Activated T-cell treated with anti-CD3 and anti-CD28 coated beads for 48 hours (primary cell): Measurements from ENCODE around the gene OR6S1.
"Not testable (repeated sequence)": the region's sequence is repeated elsewhere in the genome, so short reads cannot be mapped to it uniquely, and the experiment has no call there.

ENCODE experiments used
- DNase-seq: peaks from one replicate; pipeline ENCODE4 v3.0.0-alpha.2; 2020; ENCODE audit warnings: low read depth

OR6S1 gene

DNA sequence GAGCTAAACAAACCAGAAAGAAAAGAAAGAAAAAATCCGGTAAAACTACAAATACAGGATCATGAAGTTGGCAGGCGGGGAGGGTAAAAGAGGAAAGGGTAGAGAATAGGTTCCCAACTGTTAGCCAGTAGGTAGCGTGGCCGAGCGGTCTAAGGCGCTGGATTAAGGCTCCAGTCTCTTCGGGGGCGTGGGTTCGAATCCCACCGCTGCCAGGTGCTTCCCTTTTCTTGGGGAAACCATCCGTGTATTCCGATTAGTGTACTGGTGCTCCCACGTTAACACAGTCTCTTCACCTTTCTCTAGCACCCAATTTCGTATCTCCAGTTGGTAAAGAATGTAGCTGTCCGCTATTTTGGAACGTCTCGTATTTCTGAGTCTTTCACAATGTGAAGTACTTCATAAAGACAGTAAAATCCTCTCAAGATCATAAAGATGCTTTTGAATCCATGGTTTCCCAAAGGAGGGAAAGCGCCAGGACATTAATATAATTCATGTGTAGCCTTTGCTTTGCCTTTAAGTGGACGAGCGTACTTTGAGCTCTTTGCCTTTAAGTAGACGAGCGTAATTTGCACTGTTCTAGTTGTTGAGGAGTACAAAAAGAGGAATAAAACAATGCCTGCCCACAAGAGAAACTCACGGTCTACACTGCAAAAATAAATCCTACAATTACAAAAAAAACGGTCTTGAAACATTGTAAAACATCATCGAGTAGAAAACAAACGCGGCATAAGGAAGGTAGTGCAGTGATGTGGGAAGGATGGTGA lies 31.3 kb downstream of the OR6S1 start:
- peak; percentile 77 for DNase-seq

DNA sequence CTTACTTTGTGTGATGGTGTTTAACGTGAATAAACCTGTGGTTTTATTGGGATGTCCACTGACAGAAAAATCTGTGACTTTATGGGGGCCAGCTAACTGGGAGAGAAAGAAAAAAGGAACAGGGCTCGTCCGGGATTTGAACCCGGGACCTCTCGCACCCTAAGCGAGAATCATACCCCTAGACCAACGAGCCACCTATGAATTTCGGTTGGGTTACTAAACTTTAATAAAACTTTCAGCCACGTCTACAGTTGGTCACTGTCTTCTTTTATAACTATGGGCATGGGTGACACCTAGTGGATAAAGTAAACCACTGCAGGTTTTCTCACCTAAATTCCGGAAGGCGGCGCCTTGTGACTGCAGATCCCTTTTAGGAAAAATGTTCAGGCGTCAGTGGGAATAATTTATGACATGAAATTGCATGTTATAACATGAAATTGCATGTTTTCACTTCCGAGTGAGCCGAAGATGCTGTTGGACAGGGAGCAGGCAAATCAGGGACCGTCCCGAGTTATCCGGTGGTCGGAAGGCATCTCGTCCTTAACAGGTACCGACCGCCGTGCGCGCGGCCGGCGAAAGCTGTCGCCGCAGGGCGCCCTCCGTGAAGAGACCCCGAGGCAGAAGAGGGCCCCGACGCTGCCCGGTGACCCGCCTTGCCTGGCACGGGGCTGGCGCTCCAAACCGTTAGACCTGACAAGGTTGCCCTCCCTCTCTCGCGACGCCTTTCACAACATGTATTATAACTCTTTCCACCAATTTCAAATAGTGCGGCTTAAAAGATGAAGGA lies 32.1 kb downstream of the OR6S1 start:
- no peak for DNase-seq

- DNase-seq: no peak
Measured at GRCh38 chr14:20608383-20609110, 32.9 kb downstream of the OR6S1 start.

GRCh38 chr14:20607617-20608016 lies 33.9 kb downstream of the OR6S1 start:
- DNase-seq: no peak

DNA sequence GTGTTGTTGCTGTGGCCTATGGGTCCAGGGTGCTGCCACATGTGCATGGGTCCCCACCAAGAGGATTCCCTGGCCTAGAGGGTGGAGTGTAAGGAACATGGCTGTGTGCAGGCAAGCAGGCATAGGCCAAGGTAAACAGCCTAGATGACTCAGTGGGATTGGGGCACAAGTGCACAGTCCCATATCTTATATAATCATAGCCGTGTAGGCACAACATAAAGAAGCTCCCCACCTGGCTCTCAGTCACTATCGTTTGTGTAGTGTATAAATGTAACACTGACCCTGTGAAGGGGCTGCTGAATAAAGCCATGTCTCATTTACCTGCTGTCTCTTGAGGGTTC lies 34.6 kb downstream of the OR6S1 start:
- DNase-seq: no peak

- no peak for DNase-seq
Measured at GRCh38 chr14:20606190-20606901, 35.1 kb downstream of the OR6S1 start.

- no peak for DNase-seq
Measured at GRCh38 chr14:20603813-20604690, 37.4 kb downstream of the OR6S1 start.

DNA sequence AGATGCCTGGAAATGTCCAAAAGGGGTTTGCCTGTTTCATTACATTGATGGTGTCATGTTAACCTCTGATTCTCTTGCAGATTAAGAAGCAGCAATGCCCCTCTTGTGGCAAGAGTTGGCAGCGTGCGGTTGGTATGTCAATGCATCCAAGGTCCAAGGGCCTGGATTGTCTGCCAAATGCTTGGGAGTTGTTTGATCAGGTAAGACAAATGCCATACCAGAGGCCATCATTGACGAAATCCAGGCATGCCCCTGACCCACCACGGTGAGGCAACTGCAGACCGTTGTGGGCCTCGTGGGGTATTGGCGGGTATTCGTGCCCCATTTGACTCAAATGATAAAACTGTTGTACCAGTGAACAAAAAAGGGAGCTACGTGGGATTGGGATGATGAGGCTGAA lies 38.9 kb downstream of the OR6S1 start:
- no peak for DNase-seq

DNA sequence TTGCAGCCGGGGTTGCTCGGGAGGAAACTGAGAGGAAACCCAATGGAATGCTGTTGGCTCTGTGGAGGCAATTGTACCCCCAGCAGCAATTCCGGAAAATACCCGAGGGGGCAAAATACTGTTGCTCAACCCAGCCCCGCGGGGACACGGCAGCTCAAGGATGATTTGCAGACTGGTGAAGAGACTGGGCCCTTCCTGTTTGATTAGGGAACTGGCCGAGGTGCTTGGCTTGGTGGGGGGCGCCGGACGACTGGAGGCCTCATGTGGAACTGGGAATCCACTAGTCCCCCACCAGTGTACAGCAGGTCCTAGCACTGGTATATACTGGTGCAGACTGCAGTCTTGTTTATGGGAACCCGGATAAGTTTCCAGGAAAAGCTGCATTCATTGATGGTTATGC lies 40.0 kb downstream of the OR6S1 start:
- DNase-seq: no peak

GRCh38 chr14:20597108-20597507 lies 44.4 kb downstream of the OR6S1 start:
- no peak for DNase-seq

- not testable (repeated sequence) for DNase-seq
Measured at GRCh38 chr14:20595726-20596125, 45.8 kb downstream of the OR6S1 start.

DNA sequence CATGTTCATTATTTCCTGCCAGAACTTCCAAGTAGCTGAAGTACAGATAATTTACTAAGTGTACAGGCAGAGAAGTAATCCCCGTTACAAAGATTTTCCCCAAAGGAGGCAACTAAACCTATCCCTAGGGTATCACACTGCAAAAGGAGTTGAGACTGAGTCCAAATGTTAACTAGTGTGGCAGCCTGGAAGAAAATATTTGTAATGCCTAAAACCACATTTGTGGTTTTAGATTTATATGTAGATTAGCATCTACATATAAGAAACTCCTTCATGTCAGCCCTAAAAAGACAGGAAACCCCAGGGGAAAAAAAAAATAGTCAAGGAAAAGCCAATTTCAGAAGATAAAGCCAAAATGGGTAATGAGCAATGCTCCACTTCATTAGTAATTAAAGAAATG lies 48.9 kb downstream of the OR6S1 start:
- DNase-seq: no peak

DNA sequence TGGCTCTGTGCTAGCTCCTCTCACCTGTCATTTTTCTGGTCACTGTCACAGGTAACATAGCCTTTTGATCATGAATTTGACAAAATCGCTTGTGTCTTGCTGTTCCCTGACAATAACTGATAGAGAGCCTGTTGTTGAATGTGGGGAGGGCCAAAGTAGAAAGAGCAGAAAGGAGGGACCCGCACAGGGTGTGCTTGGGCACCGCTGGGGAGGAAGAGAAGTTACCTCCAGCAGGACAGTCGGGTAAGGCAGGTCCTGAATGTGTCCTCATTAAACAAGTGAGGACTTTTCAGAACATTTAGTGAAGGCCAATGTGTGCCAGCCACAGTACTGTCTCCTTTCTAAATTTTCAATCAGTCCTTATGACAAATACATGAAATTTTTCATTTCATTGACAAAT lies 50.3 kb downstream of the OR6S1 start, which contains the start of gene RNASE12:
Gene RNASE12, minus strand, starts transcription at position 142 of the 400 bp plus-strand sequence. CDS start 653 bp downstream, outside the sequence.
- no peak for DNase-seq
